IMR-90 (cell line): ENCODE data around the gene ZFHX3.

Experiments used
- BHLHE40 ChIP-seq: fragments of 150-350 bp; IDR thresholded peaks from 2 replicates; pipeline ENCODE4 v1.6.1; 2016; ENCODE audit warnings: mild to moderate bottlenecking, low read depth, low read length
- CEBPB ChIP-seq: IDR thresholded peaks from 2 replicates; pipeline ENCODE4 v1.6.1; 2012; ENCODE audit warnings: low read depth, low read length, improper control_type of control experiment
- CTCF ChIP-seq: conservative IDR thresholded peaks from 2 replicates; pipeline ENCODE4 v1.5.1; 2012; ENCODE audit warnings: mild to moderate bottlenecking, low read depth, low read length, improper control_type of control experiment
- ELK1 ChIP-seq: fragments of 150-350 bp; IDR thresholded peaks from 2 replicates; pipeline ENCODE4 v1.6.1; 2016; ENCODE audit warnings: low read depth, mild to moderate bottlenecking, low read length, moderate library complexity, borderline replicate concordance
- FOS ChIP-seq: fragments of 150-350 bp; IDR thresholded peaks from 2 replicates; pipeline ENCODE4 v1.6.1; 2016; ENCODE audit warnings: low read depth, low read length
- MAFK ChIP-seq: IDR thresholded peaks from 2 replicates; pipeline ENCODE4 v1.6.1; 2012; ENCODE audit warnings: low read depth, low read length, improper control_type of control experiment
- MXI1 ChIP-seq: IDR thresholded peaks from 2 replicates; pipeline ENCODE4 v1.6.1; 2012; ENCODE audit warnings: low read depth, mild to moderate bottlenecking, low read length, moderate library complexity, borderline replicate concordance
- POLR2A ChIP-seq: IDR thresholded peaks from 2 replicates; pipeline ENCODE4 v1.6.1; 2012; ENCODE audit warnings: mild to moderate bottlenecking, low read depth, low read length
- RAD21 ChIP-seq: IDR thresholded peaks from 2 replicates; pipeline ENCODE4 v1.6.1; 2012; ENCODE audit warnings: low read length, improper control_type of control experiment
- RFX5 ChIP-seq: IDR thresholded peaks from 2 replicates; pipeline ENCODE4 v1.8.0; 2012; ENCODE audit warnings: low read depth, mild to moderate bottlenecking, low read length, moderate library complexity
- SMC3 ChIP-seq: fragments of 150-350 bp; IDR thresholded peaks from 2 replicates; pipeline ENCODE4 v1.6.1; 2016; ENCODE audit warnings: low read depth, mild to moderate bottlenecking, antibody characterized with exemption, low read length, moderate library complexity
- USF2 ChIP-seq: fragments of 150-350 bp; IDR thresholded peaks from 2 replicates; pipeline ENCODE4 v1.6.1; 2017; ENCODE audit warnings: mild to moderate bottlenecking, antibody characterized with exemption, low read length, low read depth

- peak; percentile 76 for TF ChIP-seq CEBPB
- TF ChIP-seq CTCF: no peak
- TF ChIP-seq POLR2A: peak; percentile 73
- TF ChIP-seq SMC3: peak; percentile 31; the same call in 1 of the 2 replicates
- no peak for TF ChIP-seq MXI1
- TF ChIP-seq ELK1: no peak
- peak; percentile 75 for TF ChIP-seq USF2
- peak; percentile 53; the same call in 1 of the 2 replicates for TF ChIP-seq RFX5
- 0 out of 2 replicates have a peak, but pooled peaks have one; percentile 9 for TF ChIP-seq BHLHE40
- peak; percentile 69 for TF ChIP-seq FOS
- peak; percentile 23 for TF ChIP-seq RAD21
- no peak for TF ChIP-seq MAFK
Observed at GRCh38 chr16:73068541-73069401, 20.8 kb upstream of the ZFHX3 start.
